HG02763 (cell line): ENCODE results near the gene MBD5.
"Not testable (repeated sequence)": the region's sequence is repeated elsewhere in the genome, so short reads cannot be mapped to it uniquely, and the experiment has no call there.

Source experiments
- ATAC-seq: cut with Tn5 transposase; IDR thresholded peaks from one replicate; pipeline ENCODE4 v1.9.1; 2021; ENCODE audit warnings: mild to moderate bottlenecking, moderate library complexity; ENCODE audit not compliant: unreplicated experiment

MBD5 gene

DNA sequence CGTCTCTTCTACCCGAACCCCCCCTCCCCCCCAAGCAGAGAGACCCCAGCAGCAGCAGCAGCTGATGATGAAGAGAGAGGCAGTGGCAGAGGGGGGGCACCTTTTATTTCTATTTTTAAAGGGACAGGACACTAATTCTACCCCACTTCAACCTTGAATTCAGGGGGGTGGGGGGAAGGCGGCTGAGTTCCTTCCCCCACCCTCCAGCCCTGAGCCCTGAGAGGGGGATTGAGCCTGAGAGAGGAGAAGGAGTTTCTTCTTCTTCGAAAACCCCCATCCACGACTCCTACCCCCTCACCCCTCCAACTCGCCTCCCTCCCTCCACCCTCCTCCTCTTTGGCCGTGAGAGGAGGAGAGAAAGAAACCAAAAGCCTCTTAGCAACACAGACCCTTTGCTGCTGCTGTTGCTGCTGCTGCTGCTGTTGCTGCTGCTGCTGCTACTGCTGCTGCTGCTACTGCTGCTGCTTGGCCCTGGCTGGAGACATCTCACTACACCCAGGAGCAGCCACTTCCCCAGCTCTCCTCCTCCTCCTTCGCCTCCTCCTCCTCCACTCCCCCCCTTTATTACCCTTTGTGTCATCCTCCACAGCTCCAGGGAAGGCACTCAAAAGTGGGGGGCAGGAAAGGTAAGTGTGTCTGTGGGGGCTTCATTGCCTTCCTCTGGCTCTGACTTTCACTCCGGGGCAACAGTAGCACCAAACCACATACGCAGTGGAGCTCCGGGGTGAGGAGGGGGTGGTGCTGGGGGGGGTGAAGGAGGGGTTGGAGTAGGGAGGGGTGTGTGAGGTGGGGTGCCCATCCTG lies at the start of gene MBD5:
TSS of gene MBD5 (plus strand) at position 33 of the 803 bp plus-strand sequence.
- ATAC-seq, result peak; percentile 30

DNA sequence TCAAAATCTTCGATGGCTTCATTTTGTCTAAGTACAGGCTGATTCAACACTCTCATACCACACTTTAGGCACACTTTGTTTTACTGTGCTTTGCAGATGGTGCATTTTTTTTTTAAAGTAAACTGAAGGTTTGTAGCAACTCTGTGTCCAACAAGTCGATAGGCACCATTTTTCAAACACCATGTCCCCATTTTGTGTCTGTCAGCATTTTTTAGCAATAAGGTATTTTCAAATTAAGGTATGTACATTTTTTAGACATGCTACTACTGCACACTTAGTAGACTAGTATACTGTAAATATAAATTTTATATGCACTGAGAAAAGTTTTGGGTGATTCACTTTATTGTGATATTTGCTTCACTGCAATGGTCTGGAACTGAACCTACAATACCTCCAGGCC lies 44.8 kb upstream of the MBD5 start:
- ATAC-seq, result no peak

DNA sequence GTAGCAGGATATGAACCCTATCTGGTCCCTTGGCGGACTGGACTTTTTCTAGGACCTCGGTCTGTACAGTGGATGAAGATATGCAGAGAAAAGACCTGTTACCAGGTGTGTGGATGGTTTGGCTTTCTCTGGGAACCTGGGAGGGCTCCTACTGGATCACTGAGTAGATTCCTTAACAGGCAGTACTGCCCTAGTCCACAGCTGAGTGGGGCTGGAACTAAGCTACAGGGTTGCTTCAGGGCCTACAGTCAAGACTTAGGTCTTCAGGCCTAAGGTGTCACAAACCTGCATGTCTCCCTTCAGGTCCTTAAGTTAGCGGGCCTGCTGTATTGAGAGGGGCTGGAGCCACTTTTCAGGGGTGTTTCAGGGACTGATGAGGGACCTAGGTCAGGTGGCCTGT lies 43.2 kb upstream of the MBD5 start:
- ATAC-seq, result no peak

DNA sequence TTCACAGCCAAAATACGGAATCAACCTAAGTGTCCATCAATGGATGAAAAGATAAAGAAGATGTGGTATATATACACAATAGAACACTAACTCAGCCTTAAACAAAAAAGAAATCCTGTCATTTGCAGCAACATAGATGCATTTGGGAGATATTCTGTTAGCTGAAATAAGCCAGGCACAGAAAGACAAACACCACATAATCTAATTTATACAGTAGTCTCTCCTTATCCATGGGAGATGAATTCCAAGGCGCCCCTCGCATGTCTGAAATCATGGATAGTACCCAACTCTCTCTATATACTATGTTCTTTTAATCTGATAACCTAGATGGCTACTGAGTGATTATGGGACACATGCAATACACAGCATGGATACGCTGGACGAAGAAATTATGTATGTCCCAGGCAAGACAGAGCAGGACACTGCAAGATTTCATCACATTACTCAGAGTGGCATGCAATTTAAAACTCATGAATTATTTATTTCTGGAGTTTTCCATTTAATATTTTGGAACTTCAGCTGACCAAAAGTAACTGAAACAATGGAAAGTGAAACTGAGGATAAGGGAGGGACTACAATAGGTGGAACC lies 39.9 kb upstream of the MBD5 start:
- ATAC-seq, result no peak

DNA sequence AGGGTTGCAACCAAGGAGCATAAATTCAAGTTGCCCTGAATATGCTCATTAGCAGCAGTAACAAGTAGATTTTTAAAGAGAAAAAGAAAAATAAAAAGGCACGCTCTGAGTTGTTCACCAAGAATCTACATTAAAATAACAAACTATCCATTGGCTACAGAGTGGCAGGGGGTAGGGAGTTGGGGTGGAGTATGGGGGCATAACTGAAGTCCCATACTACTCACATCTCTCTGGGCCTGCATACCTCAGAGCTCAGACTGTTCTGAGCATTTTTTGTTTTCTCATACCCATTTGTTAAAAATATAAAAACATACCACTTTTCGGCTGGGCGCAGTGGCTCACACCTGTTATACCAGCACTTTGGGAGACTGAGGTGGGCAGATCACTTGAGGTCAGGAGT lies 31.8 kb upstream of the MBD5 start:
- no peak for ATAC-seq

DNA sequence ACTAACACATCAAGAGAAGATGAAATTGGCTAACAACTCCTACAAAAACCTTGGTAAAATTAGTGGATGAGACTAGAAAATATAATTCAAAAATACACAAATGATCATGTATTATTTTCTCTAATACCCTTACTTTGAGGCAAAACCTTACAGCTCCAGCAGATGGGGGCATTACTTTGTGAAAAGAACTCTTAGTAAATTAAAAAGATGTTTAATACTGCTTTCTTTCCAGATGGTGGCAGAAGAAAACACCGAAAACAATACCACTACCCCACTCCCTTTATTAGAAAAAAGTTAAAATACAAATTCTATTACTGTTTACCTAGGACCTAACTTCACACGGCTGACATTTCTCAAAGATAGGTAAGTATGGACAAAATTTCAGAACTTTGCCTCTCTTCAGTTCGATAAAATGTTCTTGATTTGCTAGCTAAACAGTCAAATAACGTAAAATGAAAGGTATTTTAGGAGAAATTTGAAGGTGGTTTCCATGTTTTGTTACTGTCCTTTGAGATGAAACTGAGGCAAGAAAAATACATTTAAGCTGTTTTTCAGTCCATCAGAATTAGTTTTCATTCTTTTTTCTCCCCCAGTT lies 31.0 kb upstream of the MBD5 start:
- no peak for ATAC-seq

DNA sequence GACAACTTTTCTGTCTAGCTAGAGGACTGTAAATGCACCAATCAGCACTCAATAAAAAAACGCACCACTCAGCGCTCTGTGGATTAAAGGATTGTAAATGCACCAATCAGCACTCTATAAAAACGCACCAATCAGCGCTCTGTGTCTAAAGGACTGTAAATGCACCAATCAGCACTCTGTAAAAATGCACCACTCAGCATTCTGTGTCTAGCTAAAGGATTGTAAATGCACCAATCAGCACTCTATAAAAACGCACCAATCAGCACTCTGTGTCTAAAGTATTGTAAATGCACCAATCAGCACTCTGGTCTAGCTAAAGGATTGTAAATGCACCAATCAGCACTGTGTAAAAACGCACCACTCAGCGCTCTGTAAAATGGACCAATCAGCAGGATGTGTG lies 25.9 kb upstream of the MBD5 start:
- ATAC-seq, result not testable (repeated sequence)

DNA sequence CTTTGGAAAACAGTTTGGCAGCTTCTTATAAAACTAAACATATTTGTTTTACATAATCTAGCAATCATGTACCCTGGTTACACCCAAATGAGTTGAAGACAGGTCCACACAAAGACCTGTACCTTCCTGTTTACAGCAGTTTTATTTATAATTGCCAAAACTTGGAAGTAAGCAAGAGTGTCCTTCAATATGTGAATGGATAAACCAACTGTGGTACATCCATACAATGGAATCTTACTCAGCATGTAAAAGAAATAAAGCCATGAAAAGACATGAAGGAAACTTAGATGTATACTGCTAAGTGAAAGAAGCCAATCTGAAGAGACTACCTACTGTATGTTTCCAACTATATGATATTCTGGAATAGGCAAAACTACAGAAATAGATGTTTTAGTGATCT lies 24.1 kb upstream of the MBD5 start:
- no peak for ATAC-seq

DNA sequence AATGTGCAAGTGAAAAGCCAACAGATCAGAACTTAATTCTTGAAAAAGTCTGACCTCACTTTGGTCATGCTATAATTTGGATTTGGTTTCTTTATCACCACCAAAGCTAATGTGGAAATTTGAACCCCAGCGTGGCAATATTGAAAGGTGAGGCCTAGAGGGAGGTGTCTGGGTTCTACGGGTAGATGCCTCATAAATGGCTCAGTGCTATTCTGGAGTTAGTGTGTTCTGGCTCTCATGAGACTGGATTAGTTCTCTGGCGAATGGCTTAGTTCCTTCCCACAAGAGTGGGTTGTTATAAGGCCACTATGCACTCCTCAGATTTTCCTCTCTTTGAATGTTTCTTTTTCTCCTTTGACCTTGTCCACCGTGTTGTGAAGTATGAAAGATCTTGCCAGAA lies 22.7 kb upstream of the MBD5 start:
- no peak for ATAC-seq

DNA sequence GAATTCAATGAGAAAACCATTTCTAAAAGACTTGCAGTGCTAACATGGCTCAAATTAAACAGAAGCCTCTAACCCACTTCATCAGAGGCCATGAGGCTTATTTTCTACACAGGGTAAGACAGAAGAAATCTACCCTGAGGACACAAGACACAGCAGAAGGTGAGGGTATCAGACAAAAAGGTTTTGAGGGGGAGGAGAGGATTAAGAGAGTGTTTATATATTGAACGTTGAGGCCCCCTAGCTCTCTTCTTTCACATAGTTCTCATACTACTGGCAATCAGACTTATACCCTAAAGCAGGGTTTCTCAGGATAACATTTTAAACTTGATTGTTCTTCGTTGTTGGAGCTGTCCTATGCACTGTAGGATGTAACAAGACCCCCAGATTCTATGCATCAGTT lies 21.8 kb upstream of the MBD5 start:
- no peak for ATAC-seq

DNA sequence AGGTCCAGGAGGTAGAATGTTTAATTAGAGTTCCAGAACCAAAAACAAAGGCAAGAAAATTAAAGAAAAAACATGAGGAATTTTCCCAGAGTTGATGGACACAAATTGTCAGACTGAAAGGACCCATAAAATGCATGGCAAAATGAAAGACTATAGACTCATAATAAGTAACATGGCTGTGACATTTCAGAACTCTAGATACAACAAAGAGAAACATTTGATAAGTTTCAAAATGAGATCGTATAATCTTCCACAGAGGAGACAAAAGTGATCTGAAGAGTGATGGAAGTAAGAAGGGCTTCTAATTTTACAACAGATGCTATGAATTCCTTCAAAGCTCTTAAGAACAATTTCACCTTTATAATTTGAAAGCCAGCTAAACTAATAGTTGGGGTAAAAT lies 20.8 kb upstream of the MBD5 start:
- ATAC-seq, result no peak

DNA sequence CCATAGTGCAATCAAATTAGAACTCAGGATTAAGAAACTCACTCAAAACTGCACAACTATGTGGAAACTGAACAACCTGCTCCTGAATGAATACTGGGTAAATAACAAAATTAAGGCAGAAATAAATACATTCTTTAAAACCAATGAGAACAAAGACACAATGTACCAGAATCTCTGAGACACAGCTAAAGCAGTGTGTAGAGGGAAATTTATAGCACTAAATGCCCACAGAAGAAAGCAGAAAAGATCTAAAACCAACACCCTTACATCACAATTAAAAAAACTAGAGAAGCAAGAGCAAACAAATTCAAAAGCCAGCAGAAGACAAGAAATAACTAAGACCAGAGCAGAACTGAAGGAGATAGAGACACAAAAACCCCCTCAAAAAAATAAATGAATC lies 18.5 kb upstream of the MBD5 start:
- not testable (repeated sequence) for ATAC-seq

DNA sequence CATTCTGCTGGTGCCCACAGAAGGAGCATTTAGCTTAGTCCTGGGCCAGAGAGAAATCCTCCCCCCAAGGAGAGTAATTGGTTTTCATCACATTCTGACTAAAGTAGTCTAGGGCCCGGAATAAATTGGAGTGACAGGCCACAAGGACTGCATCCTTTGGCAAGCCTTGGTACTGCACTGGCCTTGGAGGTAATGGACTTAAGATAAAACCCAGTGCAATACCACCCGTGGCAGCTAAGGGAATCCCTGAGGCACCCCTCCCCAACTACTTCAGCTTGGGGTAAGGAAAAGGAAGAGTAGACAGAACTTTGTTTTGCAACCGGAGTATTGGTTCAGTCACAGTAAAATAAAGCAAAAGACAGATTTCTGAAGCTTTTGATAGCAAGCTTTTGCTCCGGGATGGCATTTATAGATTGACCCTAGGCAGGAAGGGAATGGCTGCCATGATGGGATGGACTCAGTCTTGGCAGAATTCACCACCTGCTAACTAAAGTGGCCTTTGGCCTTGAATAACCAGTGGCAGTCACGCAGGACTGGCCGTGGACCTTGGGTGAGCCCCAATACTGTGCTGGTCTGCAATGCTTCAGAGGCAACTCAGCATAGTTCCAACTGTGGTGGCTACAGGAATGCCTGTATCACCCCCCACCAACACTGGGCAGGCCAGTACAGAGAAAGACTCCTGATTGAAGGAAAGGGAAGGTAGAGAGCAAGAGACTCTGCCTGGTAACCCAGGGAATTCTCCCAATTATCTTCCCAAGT lies 14.5 kb upstream of the MBD5 start:
- ATAC-seq, result no peak

DNA sequence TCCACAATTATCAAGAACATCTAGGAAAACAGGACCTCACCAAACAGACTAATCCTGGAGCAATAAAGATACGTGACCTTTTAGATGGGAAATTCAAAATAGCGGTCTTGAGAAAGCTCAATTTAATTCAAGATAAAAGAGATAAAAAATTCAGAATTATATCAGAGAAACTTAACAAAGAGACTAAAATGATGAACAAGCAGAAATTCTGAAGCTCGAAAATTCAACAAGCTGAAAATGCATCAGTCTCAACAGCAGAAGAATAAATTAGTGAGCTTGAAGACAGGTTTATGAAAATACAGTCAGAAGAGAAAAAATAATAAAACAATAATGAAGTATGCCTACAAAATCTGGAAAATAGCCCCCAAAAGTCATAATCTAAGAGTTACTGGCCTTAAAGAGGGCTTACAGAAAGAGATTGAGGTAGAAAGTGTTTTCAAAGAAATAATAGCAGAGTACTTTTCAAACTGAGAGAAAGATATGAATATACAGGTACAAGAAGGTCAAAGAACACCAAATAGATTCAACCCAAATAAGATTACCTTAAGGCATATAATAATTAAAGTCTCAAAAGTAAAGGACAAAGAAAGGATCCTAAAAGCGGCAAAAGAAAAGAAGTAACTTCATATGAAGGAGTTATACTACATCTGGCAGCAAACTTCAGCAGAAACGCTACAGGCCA lies 13.5 kb upstream of the MBD5 start:
- ATAC-seq, result no peak

DNA sequence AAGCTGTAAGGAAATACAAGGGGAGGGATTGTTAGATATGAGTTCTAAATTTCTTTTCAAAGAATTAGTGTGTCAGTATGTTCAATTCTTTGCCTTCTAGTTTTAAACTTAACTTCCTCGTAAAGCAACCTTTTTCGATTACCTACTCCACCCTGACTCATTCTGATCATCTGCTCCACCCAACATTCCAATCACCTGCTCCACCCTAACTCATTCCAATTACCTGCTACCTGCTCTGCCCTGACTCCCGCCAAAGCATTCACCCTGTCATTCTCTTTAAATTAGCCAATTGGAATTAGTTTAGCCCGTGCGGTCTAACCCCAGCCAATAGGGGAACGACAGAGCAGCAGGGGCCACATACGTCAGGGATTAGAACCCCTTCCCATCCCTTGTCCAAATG lies 12.5 kb upstream of the MBD5 start:
- ATAC-seq, result not testable (repeated sequence)

DNA sequence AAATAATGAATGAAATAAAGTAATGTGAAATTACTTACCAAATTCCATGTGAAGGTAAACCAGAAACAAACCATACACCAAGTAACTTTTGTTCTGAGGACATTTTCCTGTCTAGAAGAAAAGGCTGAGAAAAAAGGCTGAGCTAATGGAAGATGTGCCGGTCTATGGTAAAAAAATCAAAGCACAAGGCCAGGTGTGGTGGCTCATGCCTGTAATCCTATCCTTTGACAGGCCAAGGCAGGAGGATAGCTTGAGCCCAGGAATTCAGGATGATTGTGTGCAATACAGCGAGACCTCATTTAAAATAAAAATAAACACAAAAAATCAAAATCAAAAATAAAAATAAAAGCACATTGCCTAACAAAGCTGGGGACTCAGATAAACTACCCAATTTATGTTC lies 7.0 kb upstream of the MBD5 start:
- no peak for ATAC-seq

DNA sequence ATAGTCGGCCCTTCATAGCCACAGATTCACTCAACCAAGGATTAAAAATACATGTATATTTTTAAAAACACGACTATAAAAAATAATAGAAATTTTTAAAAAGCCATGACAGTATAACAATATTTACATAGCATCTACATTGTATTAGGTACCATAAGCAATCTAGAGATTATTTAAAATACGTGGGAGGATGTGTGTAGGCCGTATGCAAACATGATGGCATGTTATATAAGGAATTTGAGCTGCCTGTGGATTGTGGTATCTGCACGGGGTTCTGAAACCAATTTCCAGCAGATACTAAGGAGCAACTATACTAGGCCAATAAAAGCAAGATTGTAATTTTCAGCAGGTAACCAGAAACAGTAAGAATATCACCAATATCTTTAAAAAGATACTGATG lies 6.3 kb upstream of the MBD5 start:
- ATAC-seq, result no peak

DNA sequence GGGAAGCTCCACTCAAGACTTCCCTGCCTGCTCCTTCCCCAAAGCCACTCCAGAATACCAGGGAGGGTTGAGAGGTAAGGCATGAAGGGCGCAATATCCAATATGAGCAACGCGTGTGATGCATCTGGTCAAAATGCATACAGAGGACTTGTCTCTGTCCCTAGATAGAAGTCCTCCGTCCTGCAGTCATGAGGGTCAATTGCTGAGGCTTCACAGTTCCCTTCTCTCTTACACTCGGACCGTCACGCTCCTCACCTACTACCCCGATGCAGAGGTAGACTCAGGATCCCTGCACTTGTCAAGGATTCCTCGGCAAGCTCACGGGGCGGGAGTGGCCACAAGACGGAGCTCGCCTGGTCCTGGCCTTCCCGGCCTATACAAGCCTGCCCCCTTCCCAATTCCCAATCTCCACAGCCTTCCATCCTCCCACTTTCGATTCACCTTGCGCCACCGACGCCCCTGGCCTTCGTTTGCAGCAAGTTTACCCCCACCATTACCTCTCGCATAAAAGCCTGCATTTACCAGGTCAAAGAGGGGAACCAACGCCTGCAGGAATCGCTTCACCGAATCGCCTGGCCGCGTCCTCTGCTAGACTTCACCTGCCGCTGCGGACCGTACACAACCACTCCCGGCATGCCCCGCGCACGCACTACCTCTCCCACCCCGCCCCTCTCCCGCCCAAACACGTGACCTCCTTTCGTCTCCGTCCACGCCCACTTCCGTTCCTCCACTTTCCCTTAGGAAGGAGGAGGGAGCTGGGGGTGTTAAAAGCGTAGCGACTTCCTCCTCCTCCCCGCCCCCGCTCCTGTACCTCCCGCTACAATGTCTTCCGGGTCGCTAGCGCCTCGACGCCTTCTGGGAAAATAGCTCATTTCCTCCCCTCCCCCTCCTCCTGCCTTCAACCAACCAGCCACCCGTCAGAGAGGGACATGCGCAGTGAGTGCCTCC lies 506 bp upstream of the MBD5 start, which contains the start of gene ORC4:
TSS of gene ORC4 (minus strand) at position 627 of the 948 bp plus-strand sequence. CDS start 44,779 bp downstream, outside the sequence.
- ATAC-seq, result peak; percentile 82

DNA sequence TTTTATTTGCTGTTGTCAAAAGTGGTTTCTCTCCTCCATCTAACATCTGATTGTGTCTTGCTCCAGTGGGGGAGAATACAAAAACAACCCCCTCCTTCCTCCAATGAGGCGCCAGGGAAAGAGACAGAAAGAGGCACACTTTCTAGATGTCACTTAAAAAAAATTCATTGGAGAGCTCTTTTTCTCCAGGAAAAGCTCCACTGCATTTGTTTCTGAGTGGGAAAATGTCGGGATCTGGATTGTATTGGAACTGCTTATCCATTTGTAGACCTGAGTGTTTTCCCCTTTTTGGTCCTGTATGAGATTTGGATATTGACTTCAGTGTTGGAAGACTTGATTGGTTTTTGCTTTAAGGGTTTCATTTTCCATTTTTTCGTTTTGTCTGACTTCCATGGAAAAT lies 995 bp downstream of the MBD5 start:
- no peak for ATAC-seq

DNA sequence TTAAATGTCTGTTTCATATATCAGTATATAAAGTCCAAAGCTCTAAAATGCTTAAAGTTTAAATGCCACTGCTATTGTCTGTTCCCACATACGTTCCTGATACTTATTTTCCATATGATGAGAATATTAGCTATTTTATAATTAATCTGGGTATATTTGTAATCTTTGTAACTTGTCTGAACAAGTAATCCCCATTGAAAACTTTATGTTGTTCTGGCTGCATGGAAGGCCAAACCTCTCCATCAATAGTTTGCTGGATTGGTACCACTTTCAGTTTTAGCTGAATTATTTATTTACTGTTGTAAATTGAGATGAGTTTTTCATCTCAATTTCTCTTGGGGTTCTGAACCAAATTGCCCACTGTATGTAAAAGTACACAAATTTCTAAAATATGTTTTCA lies 1.5 kb downstream of the MBD5 start:
- no peak for ATAC-seq
